GM18868 (cell line): ENCODE data around the gene PLAAT4.
A peak's percentile ranks its signal among the peaks of the same experiment; 100 is the strongest.
"Not testable (repeated sequence)": the region's sequence is repeated elsewhere in the genome, so short reads cannot be mapped to it uniquely, and the experiment has no call there.

Source experiments
- ATAC-seq: cut with Tn5 transposase; IDR thresholded peaks from one replicate; pipeline ENCODE4 v1.9.1; 2021; ENCODE audit warnings: mild to moderate bottlenecking, moderate library complexity; ENCODE audit not compliant: unreplicated experiment

The PLAAT4 gene

GRCh38 chr11:63537293-63538101, 889 bp downstream of the PLAAT4 start:
- ATAC-seq, result no peak

- ATAC-seq, result not testable (repeated sequence)
Measured at GRCh38 chr11:63542506-63542905, 5.9 kb downstream of the PLAAT4 start.

DNA sequence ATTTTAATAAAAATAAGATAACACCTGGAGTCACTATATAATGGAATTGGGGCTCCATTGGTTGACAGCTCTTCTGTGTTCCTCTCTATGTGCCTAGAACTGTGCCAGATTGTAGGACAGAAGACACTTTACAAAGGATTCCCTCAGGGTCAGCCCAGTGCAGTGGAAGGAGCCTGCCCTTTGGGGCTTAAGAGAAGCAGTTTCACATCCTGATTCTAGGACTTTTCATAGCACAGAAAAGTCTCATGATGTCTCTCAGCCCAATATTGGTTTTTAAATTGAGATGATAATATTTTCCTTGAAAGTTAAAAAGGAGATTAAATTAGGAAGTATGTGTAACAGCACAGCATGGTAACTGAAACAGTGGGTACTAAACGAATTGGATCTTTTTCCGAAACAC, 7.1 kb downstream of the PLAAT4 start:
- ATAC-seq, result no peak

DNA sequence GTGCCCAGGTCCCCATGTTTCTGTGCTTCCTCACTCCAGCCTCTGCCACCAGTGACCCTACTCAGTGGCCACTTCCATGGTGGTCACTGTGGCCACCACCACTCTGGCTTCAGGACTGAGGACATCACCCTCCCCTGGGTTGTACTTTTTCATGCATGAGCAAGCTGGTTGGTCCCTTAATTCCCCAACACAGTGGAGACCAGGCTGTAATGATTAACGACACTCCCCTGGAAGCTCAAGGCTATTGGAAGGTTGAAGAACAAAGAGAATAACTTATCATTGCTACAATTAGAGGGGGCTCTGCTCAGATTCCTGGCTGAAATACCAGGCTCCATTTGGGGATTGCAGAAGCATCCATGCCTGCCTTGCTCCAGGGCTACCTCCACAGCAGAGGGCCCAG, 10.5 kb downstream of the PLAAT4 start:
- no peak for ATAC-seq

DNA sequence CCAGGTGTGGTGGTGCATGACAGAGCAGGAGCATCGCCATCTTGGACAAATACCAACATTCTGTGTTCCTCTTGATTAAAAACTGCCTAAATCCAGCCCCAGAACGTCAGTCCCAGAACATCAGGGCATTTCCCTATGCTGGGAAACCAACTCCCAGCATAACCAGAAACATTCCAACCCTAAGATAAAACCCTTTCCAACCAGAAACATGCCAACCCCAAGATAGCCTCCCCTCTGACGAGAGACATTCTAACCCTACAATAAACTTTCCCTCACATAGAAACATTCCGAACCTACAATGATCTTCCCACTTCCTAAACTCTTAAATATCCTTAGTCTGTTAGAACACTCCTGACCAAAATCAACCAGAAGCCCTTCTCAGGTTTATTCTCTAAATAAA, 11.6 kb downstream of the PLAAT4 start:
- no peak for ATAC-seq

- no peak for ATAC-seq
Measured at GRCh38 chr11:63549411-63549810, 12.8 kb downstream of the PLAAT4 start.

- not testable (repeated sequence) for ATAC-seq
Measured at GRCh38 chr11:63550156-63550700, 13.6 kb downstream of the PLAAT4 start.

DNA sequence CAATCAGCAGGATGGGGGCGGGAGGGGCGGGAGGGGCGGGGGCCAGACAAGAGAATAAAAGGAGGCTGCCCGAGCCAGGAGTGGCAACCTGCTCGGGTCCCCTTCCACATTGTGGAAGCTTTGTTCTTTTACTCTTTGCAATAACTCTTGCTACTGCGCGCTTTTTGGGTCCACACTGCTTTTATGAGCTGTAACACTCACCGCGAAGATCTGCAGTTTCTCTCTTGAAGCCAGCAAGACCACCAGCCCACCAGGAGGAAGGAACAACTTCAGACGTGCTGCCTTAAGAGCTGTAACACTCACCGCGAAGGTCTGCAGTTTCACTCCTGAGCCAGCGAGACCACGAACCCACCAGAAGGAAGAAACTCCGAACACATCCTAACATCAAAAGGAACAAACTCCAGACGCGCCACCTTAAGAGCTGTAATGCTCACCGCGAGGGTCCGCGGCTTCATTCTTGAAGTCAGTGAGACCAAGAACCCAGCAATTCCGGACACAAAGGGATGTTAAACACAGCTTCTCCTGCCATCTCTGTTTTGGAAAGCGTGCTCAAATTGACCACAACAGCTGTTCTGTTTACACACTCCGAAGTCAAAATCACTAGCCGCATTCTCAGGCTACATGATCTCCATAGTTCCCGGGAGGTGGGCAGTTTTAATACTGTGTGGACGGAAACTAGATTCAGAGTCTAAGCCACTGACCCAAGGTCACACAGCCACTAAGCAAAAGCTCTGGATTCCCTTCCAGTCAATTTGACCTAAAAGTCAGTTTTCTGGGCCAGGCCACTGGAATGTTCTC, 14.7 kb downstream of the PLAAT4 start:
- no peak for ATAC-seq

DNA sequence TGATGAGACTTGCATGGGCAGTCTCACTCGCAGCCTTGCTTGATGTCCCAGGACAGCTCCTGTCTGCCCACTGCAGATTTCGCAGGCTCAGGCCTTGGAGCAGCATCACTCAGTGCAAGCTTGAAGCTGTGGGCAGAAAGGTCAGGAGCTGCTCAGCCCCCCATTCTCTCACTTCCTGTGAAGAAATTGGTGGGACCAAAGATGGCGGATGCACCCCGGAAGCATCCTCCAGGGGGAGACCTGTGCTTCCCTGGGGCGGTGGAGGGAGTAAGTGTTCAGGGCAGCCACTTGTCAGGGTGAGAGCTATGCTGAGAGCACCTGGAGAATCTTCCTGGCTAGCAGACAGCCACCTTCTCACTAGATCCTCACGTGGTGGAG, 15.3 kb downstream of the PLAAT4 start:
- ATAC-seq, result no peak

DNA sequence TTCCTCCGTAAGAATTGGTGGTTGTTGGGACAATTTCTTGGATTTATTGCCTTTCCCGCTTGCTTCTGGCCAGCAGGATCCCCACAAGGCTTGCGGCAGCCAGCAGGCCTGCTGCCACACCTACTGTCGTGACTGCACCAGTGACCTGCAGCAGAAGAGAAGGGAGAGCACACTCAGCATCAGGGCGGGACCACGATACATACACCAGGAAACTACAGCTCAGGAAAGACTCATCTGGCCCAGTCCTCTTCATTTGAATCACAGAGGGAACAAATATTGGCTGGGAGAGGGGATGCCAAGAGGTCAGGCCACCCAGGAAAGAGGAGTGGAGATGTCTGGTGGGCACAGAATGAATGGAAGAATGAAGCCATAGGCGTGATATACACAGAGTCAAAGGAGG, 16.3 kb downstream of the PLAAT4 start:
- ATAC-seq, result no peak

DNA sequence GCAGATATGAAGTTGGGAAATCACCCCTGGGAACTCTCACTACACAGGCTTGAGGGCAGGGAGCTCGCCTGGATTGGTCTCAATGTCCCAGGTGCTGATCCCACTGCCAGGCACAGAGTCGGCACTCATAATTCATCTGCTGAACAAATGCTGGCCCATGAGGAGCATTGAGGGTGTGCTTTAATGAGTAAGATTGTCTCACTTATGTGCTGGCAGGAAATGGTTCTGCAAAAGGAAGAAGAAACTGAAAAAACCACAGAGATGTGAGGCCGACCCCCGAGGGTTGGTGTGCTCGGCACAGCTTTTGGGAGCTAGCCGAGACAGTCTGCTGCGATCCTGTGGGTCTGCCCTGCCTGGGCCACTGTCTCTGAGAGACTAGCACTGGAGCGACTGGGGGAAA, 17.2 kb downstream of the PLAAT4 start:
- ATAC-seq, result peak; percentile 76

GRCh38 chr11:63554877-63555223, 18.2 kb downstream of the PLAAT4 start:
- ATAC-seq, result no peak

GRCh38 chr11:63556404-63557013, 19.9 kb downstream of the PLAAT4 start:
- no peak for ATAC-seq

DNA sequence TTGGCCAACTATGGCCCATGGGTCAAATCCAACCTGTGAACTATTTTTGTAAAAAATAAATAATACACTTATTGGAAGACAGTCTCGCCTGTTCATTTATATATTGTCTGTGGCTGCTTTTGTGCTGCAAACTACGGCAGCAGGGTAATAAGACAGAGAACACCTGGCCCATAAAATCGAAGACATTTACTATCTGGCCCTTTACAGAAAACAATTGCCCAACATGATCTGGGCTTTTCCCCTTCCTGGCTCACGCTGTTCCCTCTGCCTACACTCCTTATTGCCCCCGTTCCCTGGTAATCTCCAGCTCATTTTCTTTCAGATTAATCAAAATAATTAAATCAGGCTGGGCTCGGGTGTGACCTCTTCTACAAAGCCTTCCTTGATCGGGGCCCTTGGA, 21.0 kb downstream of the PLAAT4 start:
- no peak for ATAC-seq

DNA sequence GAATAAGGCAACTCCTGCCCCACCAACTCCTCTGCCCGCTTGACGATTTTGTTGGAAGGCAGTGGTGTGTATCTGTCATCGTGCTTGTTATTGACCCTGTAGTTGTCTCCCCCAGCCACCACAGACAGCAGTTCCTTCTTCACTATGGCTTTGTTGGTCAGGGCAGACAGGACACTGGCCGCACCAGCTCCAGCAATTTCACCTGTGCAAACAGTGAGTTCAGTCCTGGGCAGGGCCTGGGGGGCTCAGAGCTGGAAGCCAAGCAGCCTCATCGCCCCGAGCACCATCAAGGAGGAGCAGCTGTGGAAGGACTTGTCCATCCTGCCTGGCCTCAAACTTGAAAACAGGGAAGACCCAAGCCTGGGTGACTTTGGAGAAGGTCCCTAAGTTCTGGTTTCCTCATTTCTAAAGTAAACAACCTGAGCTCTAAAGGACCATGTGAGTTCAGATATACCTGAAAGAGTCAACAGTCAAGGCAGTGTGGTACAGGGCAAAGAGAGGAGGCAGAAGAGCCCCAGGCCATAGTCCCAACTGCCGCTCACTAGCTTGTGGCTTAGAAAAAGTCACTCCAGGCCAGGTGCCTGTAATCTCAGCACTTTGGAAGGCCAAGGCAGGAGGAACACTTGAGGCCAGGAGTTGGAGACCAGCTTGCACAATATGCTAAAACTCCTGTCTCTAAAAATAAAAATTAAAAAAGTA, 22.0 kb downstream of the PLAAT4 start:
- no peak for ATAC-seq

GRCh38 chr11:63560506-63561180, 24.0 kb downstream of the PLAAT4 start:
- ATAC-seq, result no peak

DNA sequence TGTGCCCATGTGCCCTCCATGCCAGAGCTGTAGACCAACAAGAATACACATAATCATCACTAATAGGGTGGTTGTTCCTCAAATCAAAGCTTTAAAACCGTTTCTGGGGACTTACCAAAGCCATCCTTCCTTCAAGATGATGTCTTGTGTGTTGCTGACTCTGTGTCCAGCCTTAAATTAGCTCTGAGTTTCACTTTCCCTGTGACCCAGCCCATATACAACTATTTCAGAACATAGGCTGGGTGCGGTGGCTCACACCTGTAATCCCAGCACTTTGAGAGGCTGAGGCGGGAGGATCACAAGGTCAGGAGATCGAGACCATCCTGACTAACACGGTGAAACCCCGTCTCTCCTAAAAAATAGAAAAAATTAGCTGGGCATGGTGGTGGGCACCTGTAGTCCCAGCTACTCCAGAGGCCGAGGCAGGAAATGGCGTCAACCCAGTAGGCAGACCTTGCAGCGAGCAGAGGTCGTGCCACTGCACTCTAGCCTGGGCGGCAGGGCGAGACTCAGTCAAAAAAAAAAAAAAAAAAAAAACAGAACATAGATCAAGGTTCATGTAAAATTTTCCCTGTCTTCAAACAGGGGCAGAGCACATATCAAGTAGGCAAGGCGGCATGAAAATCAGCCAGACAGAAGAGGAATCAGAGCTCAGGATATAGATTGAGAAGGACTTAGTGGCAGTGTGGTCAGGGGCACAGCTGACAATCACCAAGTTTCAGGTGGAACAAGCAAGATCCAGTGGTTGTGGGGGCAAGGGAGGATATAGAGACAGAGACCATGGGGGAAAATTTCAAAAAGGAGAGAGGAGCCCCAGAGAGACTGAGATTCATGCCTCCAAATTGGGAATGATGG, 26.8 kb downstream of the PLAAT4 start, which contains the start of gene PLAAT2:
Gene PLAAT2, minus strand, starts transcription at position 179 of the 855 bp plus-strand sequence. Its CDS starts 55 bp downstream, at position 124.
- no peak for ATAC-seq

DNA sequence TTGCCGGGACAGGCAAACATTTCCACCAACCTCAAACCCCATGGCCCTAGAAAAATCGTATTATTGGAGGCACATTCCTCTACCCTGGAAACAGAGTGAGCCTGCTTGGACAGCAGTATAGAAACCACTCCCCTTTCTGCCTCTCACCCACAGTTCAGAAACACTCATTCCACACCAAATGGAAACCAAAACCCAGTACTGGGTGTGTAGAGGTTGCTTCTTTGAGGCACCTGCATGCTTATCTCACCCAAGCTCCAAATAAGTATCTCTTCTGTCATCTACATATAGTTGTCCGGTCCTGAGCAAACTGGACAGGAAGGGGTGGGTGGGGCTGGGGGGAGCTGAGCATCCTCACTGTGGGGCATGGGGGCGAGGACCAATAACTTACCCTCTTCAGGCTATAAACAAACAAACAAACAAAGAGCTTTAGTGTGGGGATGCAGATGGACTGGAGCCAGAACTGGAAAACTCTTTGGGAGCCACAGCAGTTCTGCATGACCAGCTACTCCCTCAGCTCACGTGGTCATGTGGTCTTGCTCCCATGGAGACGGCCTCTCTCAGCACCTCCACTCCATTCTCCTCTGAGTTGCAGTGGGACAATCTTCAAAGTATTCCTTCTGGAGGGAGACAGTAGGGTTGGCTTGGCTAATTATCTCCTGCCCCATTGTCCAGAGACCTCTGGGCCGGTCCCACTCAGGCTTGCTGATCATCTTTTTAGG, 27.6 kb downstream of the PLAAT4 start:
- ATAC-seq, result peak; percentile 63
